H4 (cell line): Measurements from ENCODE around the gene WHAMM. TPM values are rescaled to one million over a fixed set of nuclear protein-coding genes. Genes with fewer than 3 reads are reported as not detected.
"Not testable (repeated sequence)": the region's sequence is repeated elsewhere in the genome, so short reads cannot be mapped to it uniquely, and the experiment has no call there.

Source experiments
- DNase-seq: peaks from one replicate; pipeline ENCODE4 v3.0.0-alpha.2; 2015; ENCODE audit warnings: low spot score
- total RNA-seq: library from RNA; depleted of rRNA; stranded (reverse); fragments of >200 nt; shearing (Covaris generic); gene quantifications from 2 replicates; pipeline ENCODE4 v1.2.3, GENCODE V29; 2014

The WHAMM gene
- total RNA-seq, 1 experiment from 2014 or later = 2.5 TPM

DNA sequence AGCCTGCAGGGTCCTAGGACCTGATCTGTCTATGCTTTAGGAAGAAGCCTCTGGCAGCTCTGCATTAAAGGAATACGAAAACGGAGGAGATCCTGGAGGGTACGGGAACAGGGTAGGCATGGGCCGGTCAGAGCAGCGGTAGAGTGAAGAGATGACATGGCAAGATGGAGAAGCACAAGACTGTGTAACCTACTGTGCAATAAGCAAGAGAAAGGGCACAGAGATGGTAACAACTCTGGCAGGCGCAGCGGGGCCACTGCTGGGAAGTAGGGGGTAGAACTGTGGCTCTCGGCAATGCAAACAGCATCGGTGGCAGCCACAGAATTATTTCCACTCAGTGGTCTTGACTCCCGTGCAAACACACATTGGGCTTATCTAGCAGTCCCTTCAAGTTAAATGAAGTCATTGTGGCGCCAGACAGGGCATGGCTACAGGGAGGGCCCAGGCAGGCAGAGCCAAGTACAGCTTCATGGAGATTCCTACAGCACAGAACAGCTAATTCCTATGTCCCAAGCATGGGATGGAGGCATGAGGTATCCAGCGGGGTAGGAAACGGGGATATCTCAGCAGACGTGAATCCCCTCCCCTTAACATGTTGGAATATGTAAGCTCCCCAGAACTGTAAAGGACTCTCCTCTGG, 28.8 kb downstream of the WHAMM start:
- no peak for DNase-seq

- DNase-seq = no peak
Measured at GRCh38 chr15:82839136-82839535, 29.7 kb downstream of the WHAMM start.

- no peak for DNase-seq
Measured at GRCh38 chr15:82840166-82840565, 30.7 kb downstream of the WHAMM start.

GRCh38 chr15:82843566-82843965, 34.1 kb downstream of the WHAMM start:
- no peak for DNase-seq

- no peak for DNase-seq
Measured at GRCh38 chr15:82845686-82846085, 36.3 kb downstream of the WHAMM start.

GRCh38 chr15:82846621-82847020, 37.2 kb downstream of the WHAMM start:
- no peak for DNase-seq

DNA sequence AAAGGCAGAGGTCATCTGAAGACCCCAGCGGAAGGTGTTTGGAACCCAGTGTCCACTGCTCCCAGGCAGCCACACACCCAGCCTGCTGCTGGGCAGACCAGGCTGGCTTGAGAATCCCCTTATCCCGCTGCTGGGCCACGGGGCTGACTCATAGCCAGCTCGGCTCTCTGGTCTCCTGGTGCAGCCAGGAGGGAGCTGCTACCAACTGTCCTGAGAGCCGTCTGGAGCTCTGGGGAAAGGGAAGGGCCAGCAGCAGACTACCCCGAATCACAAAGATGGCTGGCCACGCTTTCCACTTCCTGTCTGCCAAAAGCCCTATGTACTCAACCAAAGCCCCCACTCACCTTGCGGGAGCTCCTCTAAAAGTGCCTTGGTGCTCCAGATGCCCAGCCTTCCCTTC, 38.3 kb downstream of the WHAMM start:
- no peak for DNase-seq

GRCh38 chr15:82848241-82848993, 39.0 kb downstream of the WHAMM start:
- no peak for DNase-seq

DNA sequence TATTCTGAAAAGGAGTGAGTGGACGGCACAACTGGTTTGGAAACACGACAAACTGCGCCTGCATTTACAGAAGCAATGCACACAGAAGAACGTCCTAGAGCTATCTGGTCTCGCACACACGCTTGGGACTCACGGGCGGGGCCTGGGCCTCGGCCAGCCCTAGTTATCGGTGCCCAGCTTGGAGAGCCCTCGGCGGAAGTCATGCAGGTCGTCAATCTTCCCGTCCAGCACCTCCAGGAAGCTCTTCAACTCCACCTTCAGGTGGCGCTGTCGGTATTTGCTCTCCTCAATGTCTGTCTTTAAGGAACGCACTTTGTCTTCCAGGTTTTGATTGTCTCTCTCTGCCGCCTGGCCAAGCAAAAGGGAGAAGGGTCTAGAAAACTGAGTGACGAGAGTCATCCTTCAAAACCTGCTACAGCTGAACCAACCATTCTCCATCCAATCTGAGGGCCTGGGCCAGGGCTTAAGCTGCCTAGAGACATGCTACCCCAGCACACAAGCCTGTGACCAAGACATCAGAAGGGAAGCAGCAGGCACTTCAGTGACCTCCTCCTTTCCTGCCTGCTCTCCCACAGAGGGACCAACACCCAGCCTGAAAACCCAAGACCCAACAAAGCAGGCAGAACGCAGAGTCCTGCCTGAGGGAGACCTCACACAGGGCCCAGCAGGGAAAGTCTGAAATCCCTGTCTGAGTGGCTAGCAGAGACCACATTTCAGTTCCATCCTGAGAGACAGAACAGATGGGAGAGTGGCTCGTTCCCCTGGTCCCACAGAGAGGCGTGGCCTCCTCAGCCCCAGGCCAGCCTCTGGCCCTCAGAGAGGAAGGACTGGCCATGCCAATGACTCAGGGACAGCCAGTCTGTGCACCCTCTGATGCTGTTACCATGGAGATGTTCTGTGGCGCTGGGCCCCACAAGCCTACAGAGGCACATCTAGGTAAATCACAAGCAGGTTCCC, 40.4 kb downstream of the WHAMM start:
- DNase-seq = peak; percentile 21

GRCh38 chr15:82850731-82851130, 41.3 kb downstream of the WHAMM start:
- DNase-seq = no peak

DNA sequence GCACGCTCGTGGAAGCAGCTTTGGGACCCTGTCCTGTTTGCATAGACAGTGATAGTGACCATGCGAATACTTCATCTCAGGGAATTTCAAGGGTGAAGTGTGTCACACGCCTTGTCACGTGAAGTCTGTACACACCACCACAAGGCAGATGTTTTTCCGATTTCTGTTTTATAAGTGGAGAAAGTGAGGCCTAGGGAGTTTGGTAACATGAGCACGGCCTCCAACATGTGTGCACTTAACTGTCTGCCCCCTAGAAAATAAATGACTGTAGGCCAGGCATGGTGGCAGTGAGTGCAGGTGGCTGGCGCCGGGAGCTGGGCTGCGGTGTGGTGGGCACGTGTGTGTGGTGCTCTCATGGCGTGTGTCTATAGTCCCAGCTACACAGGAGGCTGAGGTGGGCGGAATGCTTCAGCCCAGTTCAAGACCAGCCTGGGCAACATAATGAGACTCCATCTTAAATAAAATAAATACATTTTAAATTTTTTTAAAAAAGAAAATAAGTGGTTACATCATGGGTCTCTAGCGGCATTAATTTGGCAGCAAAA, 42.0 kb downstream of the WHAMM start:
- no peak for DNase-seq

GRCh38 chr15:82851981-82852511, 42.6 kb downstream of the WHAMM start:
- DNase-seq = no peak

GRCh38 chr15:82852941-82853561, 43.6 kb downstream of the WHAMM start:
- no peak for DNase-seq

- no peak for DNase-seq
Measured at GRCh38 chr15:82854554-82854953, 45.1 kb downstream of the WHAMM start.

DNA sequence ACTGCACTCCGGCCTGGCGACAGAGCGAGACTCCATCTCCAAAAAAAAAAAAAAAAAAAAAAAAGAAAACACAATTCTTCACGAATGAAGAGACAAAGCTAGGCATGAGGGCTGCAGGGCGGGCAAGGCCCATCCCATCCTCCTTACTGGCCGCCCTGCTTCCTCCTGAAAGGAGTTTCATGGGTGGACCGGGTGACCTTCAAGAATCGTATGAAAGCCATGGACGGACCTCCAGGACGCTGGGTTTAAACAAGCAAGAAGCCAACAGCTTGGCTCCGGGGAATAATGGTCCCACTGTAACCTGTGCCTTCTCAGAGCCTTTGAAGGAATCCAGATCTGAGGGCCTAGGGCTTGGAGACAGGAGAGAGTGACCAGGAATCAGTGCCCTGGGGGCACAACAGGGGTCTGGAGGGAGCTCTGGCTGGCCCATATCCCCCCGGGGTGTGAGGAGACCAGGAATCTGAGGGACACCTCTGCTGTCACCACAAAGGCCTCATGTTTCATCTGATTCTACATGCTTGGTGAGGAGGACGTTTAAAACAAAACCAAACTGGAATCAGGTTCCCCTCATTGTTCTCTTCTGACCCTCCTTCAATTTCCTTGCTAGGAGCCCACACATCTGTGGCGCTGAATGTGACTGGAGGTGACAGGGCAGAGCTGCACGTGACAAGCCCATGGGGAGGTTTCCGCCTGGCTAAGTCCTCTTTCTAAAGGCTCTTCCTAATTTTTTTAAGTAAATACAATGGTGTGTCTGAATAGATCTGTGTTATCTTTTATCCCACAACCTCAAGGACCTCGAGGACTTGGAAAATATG, 46.1 kb downstream of the WHAMM start:
- DNase-seq = no peak

GRCh38 chr15:82856397-82857170, 47.2 kb downstream of the WHAMM start:
- no peak for DNase-seq

GRCh38 chr15:82858932-82859331, 49.5 kb downstream of the WHAMM start:
- DNase-seq = no peak

DNA sequence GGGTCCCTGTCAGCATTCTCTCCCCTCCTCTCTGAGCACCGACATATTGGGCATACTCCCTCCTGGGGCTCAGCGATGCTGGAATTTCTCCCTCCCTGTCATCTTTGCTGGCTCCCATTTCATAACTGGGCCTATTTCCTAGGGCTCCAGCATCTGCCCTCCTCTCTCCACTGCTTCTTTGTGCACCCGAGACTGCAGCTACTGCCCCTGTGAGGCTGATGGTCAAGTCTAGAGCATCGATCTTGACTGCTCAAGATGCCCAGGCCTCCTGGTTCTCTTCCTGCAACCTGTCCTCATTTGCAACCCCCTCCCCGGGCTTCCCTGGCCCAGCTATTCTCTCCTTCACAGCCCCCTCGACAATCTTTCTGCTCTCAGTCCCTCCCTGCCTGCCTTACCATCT, 53.5 kb downstream of the WHAMM start:
- DNase-seq = no peak

GRCh38 chr15:82864967-82865366, 55.5 kb downstream of the WHAMM start:
- DNase-seq = no peak

GRCh38 chr15:82865581-82865980, 56.2 kb downstream of the WHAMM start:
- not testable (repeated sequence) for DNase-seq
